ENCODE measurements around the gene LORICRIN.

DNA sequence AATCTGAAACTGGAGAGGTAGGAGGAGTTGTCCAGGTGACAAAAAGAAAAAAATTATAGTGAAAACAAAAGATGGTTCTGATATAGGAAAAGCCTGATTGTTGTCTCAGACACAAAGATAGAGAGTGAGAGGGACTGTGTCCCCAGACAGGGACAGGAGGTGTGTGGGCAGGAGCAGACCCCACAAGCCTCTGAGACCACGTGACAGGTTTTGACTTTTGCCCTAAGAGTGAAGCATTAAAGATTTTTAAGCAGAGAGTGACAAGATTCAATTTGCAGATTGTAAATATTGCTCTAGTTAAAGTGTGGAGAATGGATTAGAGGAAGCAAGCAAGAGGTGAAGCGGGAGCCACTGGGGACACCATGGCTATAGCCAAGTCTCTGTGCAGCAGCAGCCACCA lies 31.7 kb upstream of the LORICRIN start:
- TF ChIP-seq, protein P1, sequence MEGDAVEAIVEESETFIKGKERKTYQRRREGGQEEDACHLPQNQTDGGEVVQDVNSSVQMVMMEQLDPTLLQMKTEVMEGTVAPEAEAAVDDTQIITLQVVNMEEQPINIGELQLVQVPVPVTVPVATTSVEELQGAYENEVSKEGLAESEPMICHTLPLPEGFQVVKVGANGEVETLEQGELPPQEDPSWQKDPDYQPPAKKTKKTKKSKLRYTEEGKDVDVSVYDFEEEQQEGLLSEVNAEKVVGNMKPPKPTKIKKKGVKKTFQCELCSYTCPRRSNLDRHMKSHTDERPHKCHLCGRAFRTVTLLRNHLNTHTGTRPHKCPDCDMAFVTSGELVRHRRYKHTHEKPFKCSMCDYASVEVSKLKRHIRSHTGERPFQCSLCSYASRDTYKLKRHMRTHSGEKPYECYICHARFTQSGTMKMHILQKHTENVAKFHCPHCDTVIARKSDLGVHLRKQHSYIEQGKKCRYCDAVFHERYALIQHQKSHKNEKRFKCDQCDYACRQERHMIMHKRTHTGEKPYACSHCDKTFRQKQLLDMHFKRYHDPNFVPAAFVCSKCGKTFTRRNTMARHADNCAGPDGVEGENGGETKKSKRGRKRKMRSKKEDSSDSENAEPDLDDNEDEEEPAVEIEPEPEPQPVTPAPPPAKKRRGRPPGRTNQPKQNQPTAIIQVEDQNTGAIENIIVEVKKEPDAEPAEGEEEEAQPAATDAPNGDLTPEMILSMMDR (conservative IDR thresholded peaks at IDR 0.05; ENCODE audit: low read depth, low read length), result no peak
- TF ChIP-seq POLR2A (IDR thresholded peaks at IDR 0.05; ENCODE audit: low read depth, low read length) (no peak), BHLHE40 (IDR thresholded peaks at IDR 0.05; ENCODE audit: low read depth, low read length) (no peak)
- TF ChIP-seq, protein P2, sequence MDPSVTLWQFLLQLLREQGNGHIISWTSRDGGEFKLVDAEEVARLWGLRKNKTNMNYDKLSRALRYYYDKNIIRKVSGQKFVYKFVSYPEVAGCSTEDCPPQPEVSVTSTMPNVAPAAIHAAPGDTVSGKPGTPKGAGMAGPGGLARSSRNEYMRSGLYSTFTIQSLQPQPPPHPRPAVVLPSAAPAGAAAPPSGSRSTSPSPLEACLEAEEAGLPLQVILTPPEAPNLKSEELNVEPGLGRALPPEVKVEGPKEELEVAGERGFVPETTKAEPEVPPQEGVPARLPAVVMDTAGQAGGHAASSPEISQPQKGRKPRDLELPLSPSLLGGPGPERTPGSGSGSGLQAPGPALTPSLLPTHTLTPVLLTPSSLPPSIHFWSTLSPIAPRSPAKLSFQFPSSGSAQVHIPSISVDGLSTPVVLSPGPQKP (IDR thresholded peaks at IDR 0.05; ENCODE audit: borderline replicate concordance, low read depth, low read length), result no peak

All from IMR-90 (cell line).